Fibroblast of skin of scalp (primary cell): ENCODE measurements around the gene RHO.
A peak's percentile ranks its signal among the peaks of the same experiment; 100 is the strongest.

ENCODE experiments used
- DNase-seq: peaks from one replicate; pipeline ENCODE4 v3.0.0-alpha.2; 2013

Gene RHO

DNA sequence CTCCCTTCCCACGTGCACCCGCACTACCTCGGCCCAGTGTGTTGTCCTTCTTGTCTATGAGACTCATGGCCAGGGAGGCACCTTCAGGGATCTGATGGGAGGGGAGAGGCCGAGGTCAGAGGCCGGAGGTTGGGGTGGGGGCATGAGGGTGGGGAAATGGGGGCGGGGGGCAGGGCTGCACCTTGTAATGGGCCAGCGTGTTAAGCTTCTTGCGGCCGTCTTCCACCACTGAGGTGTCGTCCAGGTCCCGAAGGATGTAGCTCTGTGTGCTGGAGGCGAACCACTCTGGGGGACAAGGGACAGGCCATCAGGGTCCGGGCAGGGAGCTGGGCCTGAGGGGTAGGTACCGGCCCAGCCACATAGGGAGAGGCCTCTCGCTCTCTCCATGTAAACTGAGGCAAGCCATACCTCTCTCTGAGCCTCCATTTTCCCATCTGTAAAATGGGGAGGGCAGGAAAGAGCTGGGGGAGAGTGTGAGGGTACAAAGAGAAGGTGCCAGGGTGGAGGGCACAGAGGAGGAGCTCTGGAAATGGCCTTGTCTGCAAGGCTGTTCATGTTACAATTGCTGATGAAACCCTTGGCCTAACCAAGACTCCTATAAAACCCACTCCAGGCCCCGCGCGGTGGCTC, 33.3 kb downstream of the RHO start:
- DNase-seq, result no peak

DNA sequence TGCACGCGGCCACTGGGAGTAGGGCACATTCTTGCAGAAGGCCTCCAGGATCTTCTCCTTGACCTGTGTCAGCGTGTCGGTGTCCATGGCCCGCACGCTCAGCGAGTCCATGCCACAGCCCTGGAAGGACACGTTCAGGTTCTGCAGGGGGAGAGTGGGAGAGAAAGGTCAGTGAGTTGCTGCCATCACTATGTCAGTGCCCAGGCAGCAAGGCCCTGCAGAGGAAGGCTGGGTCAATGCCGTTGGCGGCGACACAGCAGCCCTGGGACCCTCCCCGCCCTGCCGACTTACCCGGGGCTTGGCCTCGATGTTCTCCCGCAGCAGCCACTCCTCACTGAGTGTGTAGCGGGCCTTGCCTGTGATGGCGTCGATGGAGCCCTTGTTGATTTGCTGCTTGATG, 34.4 kb downstream of the RHO start:
- DNase-seq, result no peak

DNA sequence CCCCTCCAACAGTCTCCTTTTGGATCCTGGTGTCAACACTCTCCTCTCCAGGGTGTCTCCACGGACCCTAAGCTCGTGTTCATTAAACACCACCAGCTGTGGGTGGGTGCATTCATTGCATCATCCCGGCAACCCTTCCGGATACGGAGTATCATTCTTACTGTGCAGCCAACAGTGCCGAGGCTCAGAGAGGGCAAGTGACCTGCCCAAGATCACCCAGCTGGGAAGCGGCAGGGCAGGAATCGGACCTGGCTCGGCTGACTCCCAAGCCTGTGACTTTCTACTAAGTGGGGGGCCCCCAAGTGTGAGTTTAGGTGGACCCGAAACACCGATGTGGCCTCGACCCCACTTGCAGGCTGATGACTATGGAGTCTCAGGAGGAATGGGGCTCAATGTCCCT, 34.9 kb downstream of the RHO start:
- no peak for DNase-seq

DNA sequence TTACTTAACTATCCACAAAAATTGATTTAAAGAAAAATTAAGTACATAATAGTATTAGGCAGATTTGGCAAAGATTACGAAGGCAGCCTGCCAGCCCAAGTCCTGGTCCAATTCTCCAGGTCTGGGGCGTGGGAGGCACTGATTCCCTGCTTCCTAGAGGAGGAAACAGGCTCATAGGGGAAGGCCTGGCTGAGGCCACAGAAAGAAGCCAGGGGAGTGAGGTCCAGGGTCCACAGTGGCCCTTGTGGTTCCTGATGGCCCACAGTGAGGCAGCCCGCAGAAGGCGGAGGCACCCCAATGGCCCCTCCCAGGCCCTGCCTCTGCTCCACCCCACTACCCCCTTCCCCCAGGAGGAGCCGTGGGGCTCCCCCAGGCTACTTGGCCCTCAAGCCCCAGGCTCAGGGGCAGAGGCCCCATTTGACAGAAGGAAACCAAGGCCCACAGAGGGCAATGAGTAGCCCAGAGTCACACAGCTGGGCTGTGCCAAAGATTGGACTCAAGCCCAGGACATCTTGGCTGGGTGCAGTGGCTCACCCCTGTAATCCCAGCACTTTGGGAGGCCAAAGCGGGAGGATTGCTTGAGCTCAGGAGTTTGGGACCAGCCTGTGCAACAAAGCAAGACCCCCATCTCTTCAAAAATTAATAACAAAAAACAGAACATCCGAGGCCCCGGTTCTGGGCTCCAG, 35.6 kb downstream of the RHO start:
- DNase-seq, result no peak

DNA sequence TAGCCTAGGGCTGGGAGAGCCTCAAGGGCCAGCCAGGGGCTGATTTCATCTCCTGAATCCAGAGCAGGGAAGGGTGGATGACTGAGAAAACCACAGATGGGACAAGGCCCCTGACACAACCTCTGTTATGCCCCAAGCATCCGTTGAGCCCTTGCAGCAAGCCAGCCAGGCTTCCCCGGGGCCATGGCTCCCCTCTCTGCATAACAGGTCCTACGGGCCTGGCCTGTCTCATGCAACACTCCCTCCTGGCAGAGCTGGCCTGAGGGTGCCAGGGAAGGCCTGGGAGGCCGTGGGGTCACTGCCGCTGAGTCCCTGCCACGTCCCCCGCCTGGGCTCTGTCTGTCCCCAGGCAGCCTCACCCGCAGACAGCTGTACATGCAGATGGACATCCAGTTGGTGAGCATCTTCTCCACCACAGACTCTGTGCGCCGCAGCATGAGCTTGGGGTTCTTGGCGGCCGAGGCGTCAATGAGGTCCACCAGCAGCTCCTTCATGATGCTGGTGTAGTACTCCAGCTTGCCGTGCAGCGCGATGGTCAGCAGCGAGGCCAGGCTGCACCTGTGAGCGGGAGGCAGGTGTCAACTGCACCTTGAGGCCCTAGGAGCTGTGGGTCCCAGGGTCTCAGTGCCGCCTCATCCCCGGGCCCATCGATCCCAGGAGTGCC, 36.7 kb downstream of the RHO start:
- DNase-seq, result no peak

DNA sequence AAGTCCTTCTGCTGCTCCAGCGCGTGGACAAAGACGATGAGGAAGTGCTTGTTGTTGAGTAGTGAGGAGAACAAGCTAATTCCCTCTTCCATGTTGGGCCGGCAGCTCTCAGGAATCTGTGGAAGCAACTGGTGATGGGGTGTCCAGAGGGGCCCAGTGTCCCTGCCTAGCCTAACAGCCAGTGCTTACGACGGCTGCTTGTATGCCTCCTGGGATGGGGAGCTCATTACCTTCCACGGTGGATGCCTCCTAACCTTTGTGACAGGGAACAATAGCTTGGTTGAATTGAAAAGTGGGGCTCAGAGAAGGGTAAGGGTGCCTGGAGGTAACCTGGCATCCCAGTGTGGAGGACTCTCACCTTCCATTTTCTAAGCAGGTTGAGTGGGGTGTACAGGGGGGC, 37.5 kb downstream of the RHO start:
- DNase-seq, result no peak

DNA sequence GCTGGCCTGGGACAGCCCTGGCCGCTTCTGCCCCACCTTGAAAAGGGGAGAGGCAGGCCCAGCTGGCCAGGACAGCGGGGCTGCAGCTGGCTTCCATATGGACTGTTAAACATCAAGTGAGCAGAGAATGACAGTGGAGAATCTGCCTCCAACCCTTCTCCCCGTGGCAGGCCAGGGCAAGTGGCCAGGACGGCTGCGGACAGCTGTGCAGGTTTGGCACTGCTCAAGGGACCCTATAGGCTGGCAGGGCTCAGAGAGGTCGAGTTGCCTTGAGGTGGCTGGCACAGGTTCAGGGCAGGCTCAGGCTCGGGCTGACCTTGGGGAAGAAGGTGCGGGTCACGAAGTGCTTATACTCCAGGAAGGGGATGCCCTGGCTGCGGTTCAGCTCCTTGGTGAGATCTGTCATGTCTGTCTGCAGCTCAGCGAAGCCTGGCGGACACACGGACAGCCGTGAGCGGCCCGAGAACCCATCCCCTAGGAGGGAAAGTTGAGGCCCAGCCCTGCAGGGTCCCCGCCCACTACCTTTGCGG, 38.8 kb downstream of the RHO start:
- DNase-seq, result no peak

DNA sequence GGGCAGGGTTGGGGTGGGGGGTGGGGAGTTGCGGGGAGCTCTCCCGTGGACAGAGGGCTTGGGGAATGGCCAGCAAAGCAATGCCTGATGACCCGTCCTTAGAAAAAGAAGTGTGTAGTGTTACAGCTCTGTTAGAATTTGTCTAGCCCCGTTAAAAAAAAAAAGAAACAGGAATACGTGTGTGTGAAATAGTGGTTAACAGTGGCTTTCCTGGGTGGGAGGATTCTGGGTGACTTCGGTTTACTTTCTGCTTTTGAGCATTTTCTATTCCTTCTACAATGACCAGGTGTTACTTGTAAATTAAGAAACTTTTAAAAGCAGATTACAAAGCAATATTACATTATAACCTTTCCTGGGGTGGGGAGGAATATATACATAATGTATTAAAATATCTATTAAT, 39.5 kb downstream of the RHO start:
- DNase-seq, result no peak

DNA sequence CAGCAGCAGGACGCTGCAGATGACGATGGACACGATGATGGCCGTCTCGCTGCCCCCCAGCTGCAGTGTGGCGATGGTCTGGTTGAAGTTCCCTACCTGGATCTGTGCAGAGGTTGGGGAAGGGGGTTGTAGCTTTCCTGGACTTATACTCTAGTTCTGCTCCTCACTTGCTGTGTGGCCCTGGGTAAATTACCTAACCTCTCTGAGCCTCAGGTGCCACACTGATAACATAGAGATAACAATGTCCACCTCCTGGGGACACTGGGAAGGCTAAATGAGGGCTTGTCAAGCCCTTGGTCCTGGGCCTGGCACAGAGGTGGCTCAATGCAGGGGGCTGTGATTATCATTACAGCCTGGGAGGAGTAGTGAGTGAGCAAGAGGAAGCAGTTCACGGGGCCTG, 41.4 kb downstream of the RHO start:
- DNase-seq, result no peak

DNA sequence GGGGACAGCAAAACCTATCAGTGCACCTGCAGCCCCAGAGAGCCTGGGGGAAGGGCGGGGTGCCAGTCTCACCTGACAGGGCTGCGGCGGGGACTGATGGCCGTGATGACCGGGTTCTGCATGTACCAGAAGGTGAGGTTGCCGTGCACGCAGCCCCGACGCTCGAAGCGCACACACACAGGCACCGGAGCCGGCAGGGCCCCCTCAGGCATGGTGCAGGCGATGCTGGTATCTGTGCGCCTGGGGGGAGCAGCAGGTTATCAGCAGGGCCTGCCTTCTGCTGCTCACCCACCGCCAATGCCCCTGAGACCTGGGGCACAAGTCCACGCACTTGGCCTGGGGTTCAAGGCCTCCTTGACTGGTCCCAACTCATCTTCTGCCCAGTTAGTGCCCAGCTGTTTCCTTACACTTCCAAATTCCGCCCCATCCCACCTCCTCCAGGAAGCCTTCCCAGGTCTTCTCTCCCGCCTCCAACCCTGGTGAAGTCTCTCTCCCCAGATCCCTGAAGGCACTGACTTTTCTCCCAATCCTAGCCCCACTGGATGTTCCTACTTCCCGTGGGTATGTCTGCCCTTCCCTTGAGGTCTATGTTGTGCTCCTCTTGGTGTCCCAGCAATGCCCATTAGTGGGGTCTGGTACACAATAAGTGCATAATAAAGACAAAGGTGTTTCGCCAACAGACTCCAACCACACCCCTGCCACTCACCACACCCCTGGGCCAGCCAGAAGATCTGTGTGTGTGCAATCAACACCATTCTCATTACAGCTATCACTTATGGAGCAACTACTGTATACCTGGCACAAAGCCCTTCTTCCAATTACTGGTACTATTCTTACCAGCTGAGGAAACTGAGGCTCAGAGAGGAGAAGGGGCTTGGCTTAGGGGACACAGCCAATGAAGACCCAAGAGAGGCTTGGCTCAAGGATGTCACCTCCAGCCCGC, 43.4 kb downstream of the RHO start:
- no peak for DNase-seq

DNA sequence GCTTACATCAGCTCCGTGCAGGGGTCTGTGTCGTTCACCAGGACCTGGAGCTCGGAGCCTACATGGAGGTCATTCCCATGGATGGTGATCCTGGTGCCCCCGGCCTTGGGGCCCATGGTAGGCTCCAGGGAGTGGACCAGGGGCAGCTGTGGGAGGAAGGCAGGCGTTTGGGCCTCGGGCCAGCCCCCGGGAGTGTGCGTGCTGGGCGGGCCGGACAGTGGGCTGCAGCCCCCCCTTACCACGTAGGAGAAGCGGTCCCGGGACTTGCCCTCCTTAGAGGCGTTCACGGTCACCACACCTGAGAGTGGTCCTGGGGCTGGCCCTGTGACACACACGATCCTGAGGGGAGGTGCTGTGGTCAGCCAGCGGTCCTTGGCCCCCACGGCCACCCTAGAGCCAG, 44.2 kb downstream of the RHO start:
- DNase-seq, result no peak

DNA sequence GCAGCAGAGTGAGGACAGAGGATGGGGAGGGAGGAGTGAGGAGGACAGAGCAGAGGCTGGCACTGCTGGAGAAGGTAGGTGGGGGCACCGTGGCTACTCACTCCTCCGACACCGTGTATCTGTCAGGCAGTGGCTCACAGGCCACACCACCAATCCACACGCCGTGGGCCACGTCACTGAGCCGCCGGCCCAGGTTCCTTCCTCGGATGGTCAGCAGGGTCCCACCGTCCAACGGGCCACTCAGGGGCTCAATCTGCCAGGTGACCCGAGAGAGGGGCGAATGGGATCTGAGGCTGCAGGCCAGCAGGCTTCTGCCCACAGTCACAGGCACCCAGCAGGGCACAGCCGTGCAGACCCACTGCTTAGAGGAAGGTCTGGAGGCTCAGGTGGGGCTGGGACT, 45.1 kb downstream of the RHO start:
- DNase-seq, result no peak

DNA sequence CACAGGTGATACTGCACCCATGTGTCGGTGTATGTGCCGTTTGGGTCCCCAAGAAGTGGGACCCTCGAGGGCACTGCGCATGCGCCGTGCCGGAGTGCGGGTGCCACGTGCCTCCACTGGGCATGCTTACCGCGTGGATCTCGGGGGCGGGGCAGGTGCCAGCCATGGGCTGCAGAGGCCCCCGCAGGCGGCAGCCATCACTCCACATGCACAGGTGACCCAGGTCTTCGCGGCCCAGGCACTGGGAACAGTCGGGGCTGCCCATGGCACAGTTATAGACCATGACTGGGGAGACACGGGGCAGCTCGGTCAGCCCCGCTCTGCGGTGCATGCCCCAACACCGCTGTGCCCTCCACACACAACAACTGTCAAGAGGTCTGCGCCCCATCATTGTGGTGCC, 45.8 kb downstream of the RHO start:
- no peak for DNase-seq

DNA sequence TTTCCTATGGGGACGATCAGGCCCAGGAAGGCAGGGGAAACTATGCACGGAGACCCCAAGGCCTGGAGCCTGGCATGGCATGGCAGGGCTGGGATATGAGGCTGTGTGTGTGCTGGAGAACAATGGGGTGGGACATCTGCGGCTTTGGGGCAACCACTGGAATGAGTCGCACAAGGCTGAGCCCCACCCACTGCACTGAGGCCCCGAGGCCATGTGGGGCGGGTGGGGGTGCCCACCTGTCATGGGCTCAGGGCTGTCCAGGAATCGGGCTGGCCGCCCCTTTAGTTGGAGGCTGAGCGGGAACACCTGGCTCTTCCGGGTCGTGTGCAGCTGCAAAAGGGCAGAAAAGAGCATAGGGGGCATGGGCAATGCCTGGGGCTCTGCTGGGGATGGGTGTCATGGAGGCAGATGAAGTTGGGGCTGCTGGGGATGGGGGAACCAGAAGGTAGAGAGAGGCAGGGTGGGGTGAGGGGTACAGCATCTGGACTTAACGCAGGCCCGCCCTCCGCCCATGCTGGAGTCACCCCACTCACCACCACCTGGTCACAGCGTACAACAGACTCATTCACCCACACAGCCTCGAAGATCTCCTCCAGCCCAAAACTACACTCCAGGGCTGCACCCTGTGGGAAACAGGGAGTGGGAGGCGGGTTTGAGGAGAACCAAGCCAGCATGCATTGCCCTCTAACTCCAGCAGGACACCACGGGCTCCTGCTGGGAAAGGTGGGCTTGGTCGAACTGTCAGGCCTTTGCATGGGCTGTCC, 47.0 kb downstream of the RHO start:
- DNase-seq, result no peak

DNA sequence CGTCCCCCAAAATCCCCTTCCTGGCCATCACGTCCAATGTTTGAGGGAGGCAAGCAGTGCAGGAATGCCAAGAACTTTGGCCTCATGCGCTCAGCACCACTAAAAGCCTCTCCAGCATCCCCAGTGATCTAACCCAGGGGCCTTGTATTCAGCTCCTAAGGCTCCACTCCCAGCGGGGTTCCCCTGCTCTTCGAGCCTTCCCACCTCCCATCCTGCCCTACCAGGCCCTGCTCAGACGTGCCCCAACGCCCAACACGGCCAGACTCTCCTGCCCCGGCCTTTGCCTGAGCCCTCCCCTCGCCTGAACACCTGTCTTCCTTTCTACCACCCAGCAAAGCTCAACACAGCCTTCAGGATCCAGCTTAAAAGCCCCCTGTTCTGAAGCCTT, 47.6 kb downstream of the RHO start:
- DNase-seq, result no peak

DNA sequence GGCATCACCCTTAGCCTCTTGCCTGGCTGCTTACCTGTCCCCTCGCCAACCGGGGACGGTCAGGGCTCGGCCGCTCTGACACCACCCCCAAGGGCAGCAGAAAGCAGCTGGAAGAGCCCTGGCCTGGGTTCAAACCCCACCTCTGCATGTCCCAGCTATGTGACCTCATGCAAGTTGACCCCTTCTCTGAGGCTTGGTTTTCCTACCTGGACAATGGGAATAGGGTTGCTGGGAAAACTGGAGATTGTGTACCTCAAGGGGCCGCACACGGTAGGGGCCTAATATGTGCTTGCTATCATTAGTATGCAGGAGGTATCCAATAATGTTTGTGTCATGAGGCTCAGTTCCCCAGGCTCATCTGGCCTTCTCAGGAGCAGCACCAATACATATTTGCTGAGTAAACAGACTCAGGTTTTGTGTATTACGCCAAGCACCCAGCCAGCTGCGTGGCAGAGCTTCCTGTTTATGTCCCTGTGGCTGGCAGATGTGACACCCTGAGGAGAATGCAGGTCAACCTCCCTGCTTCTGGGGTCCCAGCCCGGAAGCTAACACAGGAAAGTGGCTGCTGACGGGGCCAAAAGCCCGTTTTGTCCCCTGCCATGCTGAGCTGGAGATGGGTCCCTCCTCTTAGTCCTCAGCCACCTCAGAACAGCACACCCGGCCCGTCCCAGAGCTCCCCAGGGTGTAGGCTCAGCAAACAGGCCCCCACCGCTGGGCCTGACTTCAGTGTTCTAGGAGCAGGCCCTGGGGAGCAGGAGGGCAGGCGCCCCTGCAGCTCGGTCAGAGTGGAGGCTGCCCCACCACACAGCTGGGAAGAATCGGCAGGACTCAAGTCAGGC, 48.3 kb downstream of the RHO start:
- DNase-seq, result no peak

DNA sequence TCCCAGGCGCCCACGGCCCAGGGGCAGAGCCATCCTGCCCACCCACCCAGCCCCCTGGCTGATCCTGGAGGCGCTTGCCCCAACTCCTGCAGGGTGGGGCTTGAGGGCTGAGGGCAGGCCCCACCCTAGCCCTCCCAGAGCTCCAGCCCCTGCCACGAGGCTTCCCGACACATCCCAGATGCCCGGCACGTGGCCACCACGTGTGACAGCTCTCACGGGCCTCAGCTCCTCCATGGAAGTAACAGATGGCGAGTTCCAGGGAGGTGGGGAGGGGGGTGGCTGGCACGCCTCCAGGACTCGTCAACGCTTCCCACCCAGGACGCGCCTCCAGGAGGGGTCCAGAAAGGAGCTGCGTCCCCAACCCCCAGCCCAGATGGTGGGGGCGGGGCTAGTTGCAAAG, 48.9 kb downstream of the RHO start:
- peak; percentile 47 for DNase-seq

DNA sequence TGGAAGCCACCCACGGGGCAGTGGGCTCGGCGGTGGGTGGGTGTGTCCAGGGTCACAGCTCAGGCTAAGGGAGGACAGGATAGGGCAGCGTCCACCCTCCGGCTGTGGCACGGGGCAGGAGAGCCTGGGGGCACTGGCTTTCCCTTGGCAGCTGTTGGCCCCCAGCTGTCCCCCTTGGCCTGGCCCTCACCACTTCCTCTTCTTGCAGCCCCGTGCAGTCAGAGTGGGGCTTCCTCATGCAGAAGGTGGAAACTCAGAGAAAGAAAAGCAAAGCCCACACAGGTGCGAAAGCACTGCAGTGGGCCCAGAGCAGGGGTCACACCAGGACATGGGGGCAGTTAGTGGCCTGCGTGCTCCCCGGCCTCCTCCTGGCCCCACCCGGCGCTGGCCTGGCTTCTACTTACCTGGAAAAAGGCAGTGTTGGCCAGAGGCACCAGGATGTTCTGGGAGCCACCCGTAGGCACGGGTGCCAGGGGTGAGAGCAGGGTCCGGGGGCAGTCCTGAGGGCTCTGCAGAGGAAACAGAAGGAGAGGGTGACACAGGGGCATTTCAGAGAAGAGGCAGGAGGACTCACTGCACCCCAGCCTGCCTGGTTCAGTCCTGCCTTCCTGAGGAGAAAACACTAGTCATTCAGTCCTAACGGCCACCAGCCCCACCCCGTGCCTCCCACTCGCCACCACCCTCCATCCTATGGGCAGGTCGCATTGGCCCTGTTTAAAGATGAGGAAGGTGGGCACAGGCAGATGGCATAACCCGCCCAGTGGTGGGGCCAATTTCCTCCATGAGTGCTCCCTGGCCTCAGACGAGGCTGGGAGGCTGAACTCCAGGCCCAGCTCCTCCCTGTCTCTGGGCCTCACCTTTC, 49.7 kb downstream of the RHO start:
- no peak for DNase-seq

DNA sequence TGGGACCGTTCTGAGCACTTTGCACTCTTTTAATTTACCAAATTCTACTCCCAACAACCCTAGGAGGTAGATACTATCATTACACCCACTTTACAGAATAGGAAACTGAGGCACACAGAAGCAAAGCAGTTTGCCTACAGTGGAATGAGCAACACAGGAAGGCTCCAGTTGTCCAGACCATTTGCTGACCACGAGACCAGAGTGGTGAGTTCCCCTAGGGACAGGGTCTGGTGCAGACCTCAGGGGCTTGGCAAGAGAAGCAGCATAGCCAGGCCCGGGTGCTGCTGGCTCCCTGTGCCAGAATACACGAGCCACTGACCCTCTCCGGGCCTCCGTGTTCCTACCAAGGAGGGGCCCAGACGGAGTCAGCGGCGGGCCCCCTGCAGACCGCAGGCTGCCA, 51.6 kb downstream of the RHO start:
- no peak for DNase-seq

DNA sequence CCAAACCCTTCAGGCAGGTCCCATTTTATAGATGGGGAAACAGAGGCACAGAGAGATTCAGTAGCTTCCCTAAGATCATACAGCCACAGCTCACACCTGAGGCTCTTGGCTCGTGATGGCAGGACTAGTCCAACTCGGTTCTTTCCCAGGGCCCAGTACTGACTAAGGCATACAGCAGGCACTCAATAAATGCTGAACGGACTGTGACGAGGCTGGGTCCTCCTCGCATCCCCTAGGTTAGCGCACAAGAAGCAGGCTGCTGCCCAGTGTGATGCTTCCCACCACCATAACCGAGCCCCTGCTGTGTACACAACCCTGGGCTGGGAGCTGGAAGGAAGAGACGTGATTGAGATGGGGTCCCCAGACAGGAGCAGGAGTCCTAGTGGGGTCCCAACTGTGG, 53.2 kb downstream of the RHO start:
- DNase-seq, result no peak
